Endodermal cell (in vitro differentiated cells): Measurements from ENCODE around the gene UBIAD1. TPM values are rescaled to one million over a fixed set of nuclear protein-coding genes. Genes with fewer than 3 reads are reported as not detected.
"Not testable (repeated sequence)": the region's sequence is repeated elsewhere in the genome, so short reads cannot be mapped to it uniquely, and the experiment has no call there.

Experiments
- DNase-seq: peaks from one replicate; pipeline ENCODE4 v3.0.0-alpha.2; 2017
- H3K27ac ChIP-seq: 2 replicates; pipeline ENCODE4 v1.5.1; 2013; ENCODE audit warnings: mild to moderate bottlenecking, low read depth, low read length, moderate library complexity
- H3K27me3 ChIP-seq: 2 replicates; pipeline ENCODE4 v1.6.1; 2013; ENCODE audit warnings: mild to moderate bottlenecking, low read length, moderate library complexity; ENCODE audit not compliant: insufficient read depth, control insufficient read depth, poor library complexity, severe bottlenecking
- H3K36me3 ChIP-seq: 2 replicates; pipeline ENCODE4 v1.7.0; 2013; ENCODE audit warnings: mild to moderate bottlenecking, low read length, moderate library complexity; ENCODE audit not compliant: control insufficient read depth, insufficient read depth
- H3K4me1 ChIP-seq: one replicate; pipeline ENCODE4 v1.7.0; 2013; ENCODE audit warnings: low read length; ENCODE audit not compliant: control insufficient read depth, insufficient read depth
- H3K4me3 ChIP-seq: 2 replicates; pipeline ENCODE4 v1.5.1; 2013; ENCODE audit warnings: mild to moderate bottlenecking, low read length, moderate library complexity
- H3K9ac ChIP-seq: 2 replicates; pipeline ENCODE4 v1.6.1; 2013; ENCODE audit warnings: mild to moderate bottlenecking, low read length, moderate library complexity; ENCODE audit not compliant: poor library complexity, severe bottlenecking; ENCODE audit errors: extremely low read depth
- H3K9me3 ChIP-seq: 2 replicates; pipeline ENCODE4 v1.6.1; 2013; ENCODE audit warnings: mild to moderate bottlenecking, low read length, moderate library complexity; ENCODE audit not compliant: control insufficient read depth
- H3K27ac Mint-ChIP-seq: 2 replicates; pipeline ENCODE4 v1.8.0; 2020; ENCODE audit warnings: mixed read lengths
- H3K27me3 Mint-ChIP-seq: 2 replicates; pipeline ENCODE4 v1.8.0; 2021; ENCODE audit warnings: mild to moderate bottlenecking, mixed read lengths; ENCODE audit not compliant: insufficient read depth
- H3K36me3 Mint-ChIP-seq: 2 replicates; pipeline ENCODE4 v1.8.0; 2020; ENCODE audit warnings: low read depth, mixed read lengths
- H3K4me1 Mint-ChIP-seq: 2 replicates; pipeline ENCODE4 v1.8.0; 2020; ENCODE audit warnings: mixed read lengths
- H3K4me3 Mint-ChIP-seq: 2 replicates; pipeline ENCODE4 v1.8.0; 2020; ENCODE audit warnings: mild to moderate bottlenecking, moderate library complexity, mixed read lengths
- H3K9me3 Mint-ChIP-seq: 2 replicates; pipeline ENCODE4 v1.8.0; 2020; ENCODE audit warnings: mild to moderate bottlenecking, mixed read lengths
- WGBS, 2 experiments: methylation state at CpG; one replicate each; pipeline versions ENCODE4 v1.1.5 to v1.1.7; 2013; ENCODE audit warnings: missing lambda C conversion rate in 2 of 2, mixed read lengths in 1 of 2; ENCODE audit not compliant: insufficient coverage in 1 of 2, insufficient read length in 1 of 2; 5-methylcytosine and 5-hydroxymethylcytosine counted together
- total RNA-seq, 2 donors: library from RNA; stranded (reverse); fragmentation: NEBNext Ultra II Directional in 1 of 2; extraction: Animal tissue kit (Norgen Biotek cat#: 25700) in 1 of 2; gene quantifications; 2 replicates in 1 of 2; 3 replicates in 1 of 2; pipeline ENCODE4 v1.2.1, GENCODE V29; 2021
- TF ChIP-seq, protein P1 (sequence below): fragments of 200-600 bp; sonication (generic); conservative IDR thresholded peaks from 2 replicates; pipeline ENCODE4 v1.5.0; 2021; ENCODE audit warnings: antibody characterized with exemption, mild to moderate bottlenecking

The UBIAD1 gene
- total RNA-seq, 2 donors from 2014 or later = 12.9 to 15.9 TPM

DNA sequence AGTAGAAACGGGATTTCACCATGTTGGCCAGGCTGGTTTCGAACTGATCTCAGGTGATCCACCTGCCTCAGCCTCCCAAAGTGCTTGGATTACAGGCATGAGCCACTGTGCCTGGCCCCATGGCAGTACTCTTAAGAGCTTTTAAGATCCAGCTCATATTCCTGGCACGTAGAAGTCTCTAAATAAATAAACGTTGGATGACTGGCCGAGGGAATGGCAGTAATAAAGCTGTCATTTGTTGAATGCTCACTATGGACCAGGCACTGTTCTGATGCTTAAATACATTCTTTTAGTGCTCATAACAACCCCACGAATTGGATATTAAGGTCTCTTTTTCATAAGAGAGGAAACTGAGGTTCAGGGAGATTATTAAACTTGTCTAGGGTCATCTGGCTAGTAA lies 20.9 kb downstream of the UBIAD1 start:
- no peak overlapping the region for H3K4me3 Mint-ChIP-seq
- Histone ChIP-seq H3K4me3 (no peak overlapping the region), H3K27me3 (no peaks in the 10 kb centered on the region), H3K36me3 (peaks cover 8% of the 10 kb centered on the region), H3K9me3 (no peaks in the 10 kb centered on the region), H3K4me1 (no peaks in the 10 kb centered on the region), H3K9ac (no peak overlapping the region), H3K27ac (no peak overlapping the region)
- no peaks in the 10 kb centered on the region for H3K27me3 Mint-ChIP-seq
- peaks cover 43% of the 10 kb centered on the region for H3K36me3 Mint-ChIP-seq
- WGBS, 2 experiments = 89 to 91% methylated on average over 6 of the region's 6 CpGs
- no peaks in the 10 kb centered on the region for H3K4me1 Mint-ChIP-seq
- no peak for DNase-seq
- TF ChIP-seq, protein P1, sequence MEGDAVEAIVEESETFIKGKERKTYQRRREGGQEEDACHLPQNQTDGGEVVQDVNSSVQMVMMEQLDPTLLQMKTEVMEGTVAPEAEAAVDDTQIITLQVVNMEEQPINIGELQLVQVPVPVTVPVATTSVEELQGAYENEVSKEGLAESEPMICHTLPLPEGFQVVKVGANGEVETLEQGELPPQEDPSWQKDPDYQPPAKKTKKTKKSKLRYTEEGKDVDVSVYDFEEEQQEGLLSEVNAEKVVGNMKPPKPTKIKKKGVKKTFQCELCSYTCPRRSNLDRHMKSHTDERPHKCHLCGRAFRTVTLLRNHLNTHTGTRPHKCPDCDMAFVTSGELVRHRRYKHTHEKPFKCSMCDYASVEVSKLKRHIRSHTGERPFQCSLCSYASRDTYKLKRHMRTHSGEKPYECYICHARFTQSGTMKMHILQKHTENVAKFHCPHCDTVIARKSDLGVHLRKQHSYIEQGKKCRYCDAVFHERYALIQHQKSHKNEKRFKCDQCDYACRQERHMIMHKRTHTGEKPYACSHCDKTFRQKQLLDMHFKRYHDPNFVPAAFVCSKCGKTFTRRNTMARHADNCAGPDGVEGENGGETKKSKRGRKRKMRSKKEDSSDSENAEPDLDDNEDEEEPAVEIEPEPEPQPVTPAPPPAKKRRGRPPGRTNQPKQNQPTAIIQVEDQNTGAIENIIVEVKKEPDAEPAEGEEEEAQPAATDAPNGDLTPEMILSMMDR = no peak
- H3K9me3 Mint-ChIP-seq = no peaks in the 10 kb centered on the region
- H3K27ac Mint-ChIP-seq = no peak overlapping the region

DNA sequence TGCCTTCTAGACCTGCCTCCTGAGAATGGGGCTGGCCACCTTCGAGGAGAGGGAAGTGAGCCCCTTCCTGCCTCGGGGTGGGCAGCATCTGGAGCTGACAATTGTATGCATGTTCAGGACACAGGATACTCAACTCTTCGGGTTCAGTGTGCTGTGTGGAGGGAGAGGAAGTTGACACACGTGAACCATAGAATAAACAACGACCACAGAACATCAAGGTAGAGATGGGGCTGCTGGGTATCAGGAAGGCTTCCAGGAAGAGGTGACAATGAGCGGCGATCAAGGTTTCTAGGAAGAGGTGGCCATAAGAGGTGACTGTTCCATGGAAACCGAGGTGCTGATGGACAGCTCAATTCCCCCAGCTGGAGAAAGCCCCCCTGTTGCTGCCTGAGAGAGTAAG lies 22.0 kb downstream of the UBIAD1 start:
- Histone ChIP-seq H3K4me1 (no peaks in the 10 kb centered on the region), H3K27me3 (no peaks in the 10 kb centered on the region), H3K9me3 (no peaks in the 10 kb centered on the region), H3K4me3 (no peak overlapping the region), H3K36me3 (peaks cover 8% of the 10 kb centered on the region), H3K9ac (no peak overlapping the region), H3K27ac (no peak overlapping the region)
- WGBS, 2 experiments = 94 to 95% methylated on average over 6 to 8 of the region's 8 CpGs
- Mint-ChIP-seq H3K36me3 (peaks cover 39% of the 10 kb centered on the region), H3K9me3 (no peaks in the 10 kb centered on the region), H3K27me3 (no peaks in the 10 kb centered on the region), H3K4me1 (no peaks in the 10 kb centered on the region), H3K4me3 (no peak overlapping the region), H3K27ac (no peak overlapping the region)
- no peak for DNase-seq
- TF ChIP-seq, protein P1 = no peak

DNA sequence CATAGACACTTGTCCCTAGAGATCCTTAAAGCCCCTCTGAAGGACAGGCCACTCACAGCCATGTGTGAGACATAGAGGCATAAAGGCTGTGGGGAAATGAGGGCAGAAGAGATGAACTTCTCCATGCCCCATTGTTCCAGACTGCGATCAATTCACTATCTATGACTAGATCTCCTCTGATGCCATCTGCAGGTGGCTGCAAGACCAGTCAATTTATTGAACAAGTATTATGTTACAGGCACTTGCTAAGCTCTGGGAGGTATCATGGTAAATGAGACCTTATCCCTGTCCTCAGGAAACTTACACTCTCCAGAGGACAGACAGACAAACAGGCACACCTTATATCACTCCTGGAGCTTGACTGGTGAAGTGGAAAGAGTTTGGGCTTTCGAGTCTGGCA lies 22.9 kb downstream of the UBIAD1 start:
- Histone ChIP-seq H3K36me3 (peaks cover 8% of the 10 kb centered on the region), H3K27me3 (no peaks in the 10 kb centered on the region), H3K9ac (no peak overlapping the region), H3K4me3 (no peak overlapping the region), H3K4me1 (no peaks in the 10 kb centered on the region), H3K9me3 (no peaks in the 10 kb centered on the region), H3K27ac (no peak overlapping the region)
- no peaks in the 10 kb centered on the region for H3K27me3 Mint-ChIP-seq
- no peak overlapping the region for H3K4me3 Mint-ChIP-seq
- TF ChIP-seq, protein P1 = no peak
- DNase-seq = no peak
- H3K27ac Mint-ChIP-seq = no peak overlapping the region
- no peaks in the 10 kb centered on the region for H3K4me1 Mint-ChIP-seq
- WGBS, 2 experiments = 92 to 94% methylated on average over 2 of the region's 2 CpGs
- peaks cover 31% of the 10 kb centered on the region for H3K36me3 Mint-ChIP-seq
- no peaks in the 10 kb centered on the region for H3K9me3 Mint-ChIP-seq

DNA sequence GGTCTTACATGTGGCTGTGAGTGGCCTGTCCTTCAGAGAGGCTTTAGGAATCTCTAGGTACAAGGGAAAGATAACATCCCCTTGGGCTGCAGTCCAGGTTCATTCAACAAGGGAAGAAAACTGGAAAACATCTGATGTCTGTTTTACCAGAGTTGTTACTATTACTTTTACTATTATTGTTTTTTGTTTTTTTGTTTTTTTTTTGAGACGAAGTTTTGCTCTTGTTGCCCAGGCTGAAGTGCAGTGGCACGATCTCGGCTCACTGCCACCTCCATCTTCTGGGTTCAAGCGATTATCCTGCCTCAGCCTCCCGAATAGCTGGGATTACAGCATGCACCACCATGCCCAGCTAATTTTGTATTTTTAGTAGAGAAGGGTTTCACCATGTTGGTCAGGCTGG lies 24.8 kb downstream of the UBIAD1 start:
- H3K9ac ChIP-seq, H3K4me3 ChIP-seq, H3K27ac Mint-ChIP-seq, H3K27ac ChIP-seq, H3K36me3 ChIP-seq, DNase-seq, H3K4me1 Mint-ChIP-seq, H3K4me1 ChIP-seq, H3K9me3 Mint-ChIP-seq, H3K9me3 ChIP-seq, H3K4me3 Mint-ChIP-seq, H3K27me3 Mint-ChIP-seq, H3K27me3 ChIP-seq: not testable (repeated sequence)
- 94 to 96% methylated on average over 3 to 5 of the region's 5 CpGs for WGBS, 2 experiments
- peaks cover 25% of the 10 kb centered on the region for H3K36me3 Mint-ChIP-seq
